Motor neuron (in vitro differentiated cells): ENCODE measurements around the gene FLRT2. TPM values are rescaled to one million over a fixed set of nuclear protein-coding genes. Genes with fewer than 3 reads are reported as not detected.

ENCODE experiments used
- ATAC-seq, 8 experiments: fragments of 200-7000 bp; cut with Tn5 transposase; replicated peaks in 6 of 8; 2 replicates each; pipeline ENCODE4 v1.8.0; 2021; ENCODE audit warnings: mild to moderate bottlenecking in 8 of 8, moderate library complexity in 8 of 8
- H3K27ac ChIP-seq, 2 donors: fragments of 250-450 bp; sonication (Bioruptor Pico); 2 replicates each; pipeline ENCODE4 v1.9.0; 2021; ENCODE audit warnings: antibody characterized with exemption in 2 of 2, mild to moderate bottlenecking in 2 of 2, moderate library complexity in 1 of 2
- H3K4me1 ChIP-seq, 2 donors: fragments of 250-450 bp; sonication (Bioruptor Pico); replicated peaks in 1 of 2; 2 replicates each; pipeline ENCODE4 v1.6.1; 2021; ENCODE audit warnings: antibody characterized with exemption in 2 of 2, mild to moderate bottlenecking in 2 of 2, moderate library complexity in 1 of 2
- H3K4me3 ChIP-seq, 5 donors: fragments of 250-450 bp; sonication (Bioruptor Pico); 2 replicates each; pipeline ENCODE4 v1.9.0; 2021; ENCODE audit warnings: antibody characterized with exemption in 5 of 5, mild to moderate bottlenecking in 5 of 5, moderate library complexity in 4 of 5
- WGBS, 10 experiments: fragments of 450-650 bp; shearing (Covaris generic); methylation state at CpG; one replicate each; pipeline ENCODE4 v1.0.0; 2022; 5-methylcytosine and 5-hydroxymethylcytosine counted together
- in situ Hi-C, 9 experiments: fragments of 400-800 bp; cut with MboI; loops; one replicate each; pipeline ENCODE4 v1.15.0; 2021; ENCODE audit warnings: low sequenced_read_pairs in 9 of 9, low pct_unique_long_range_greater_than_20kb in 2 of 9; ENCODE audit not compliant: unreplicated experiment in 9 of 9
- total RNA-seq, 8 experiments: library from RNA; unstranded; fragments of 300-600 nt; gene quantifications; 2 replicates each; pipeline versions ENCODE4 v1.2.3 to v1.2.4, GENCODE V29; 2022

The FLRT2 gene, protein sequence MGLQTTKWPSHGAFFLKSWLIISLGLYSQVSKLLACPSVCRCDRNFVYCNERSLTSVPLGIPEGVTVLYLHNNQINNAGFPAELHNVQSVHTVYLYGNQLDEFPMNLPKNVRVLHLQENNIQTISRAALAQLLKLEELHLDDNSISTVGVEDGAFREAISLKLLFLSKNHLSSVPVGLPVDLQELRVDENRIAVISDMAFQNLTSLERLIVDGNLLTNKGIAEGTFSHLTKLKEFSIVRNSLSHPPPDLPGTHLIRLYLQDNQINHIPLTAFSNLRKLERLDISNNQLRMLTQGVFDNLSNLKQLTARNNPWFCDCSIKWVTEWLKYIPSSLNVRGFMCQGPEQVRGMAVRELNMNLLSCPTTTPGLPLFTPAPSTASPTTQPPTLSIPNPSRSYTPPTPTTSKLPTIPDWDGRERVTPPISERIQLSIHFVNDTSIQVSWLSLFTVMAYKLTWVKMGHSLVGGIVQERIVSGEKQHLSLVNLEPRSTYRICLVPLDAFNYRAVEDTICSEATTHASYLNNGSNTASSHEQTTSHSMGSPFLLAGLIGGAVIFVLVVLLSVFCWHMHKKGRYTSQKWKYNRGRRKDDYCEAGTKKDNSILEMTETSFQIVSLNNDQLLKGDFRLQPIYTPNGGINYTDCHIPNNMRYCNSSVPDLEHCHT
- total RNA-seq = 100 to 1,000 TPM in 1 of 8 experiments, 10 to 100 TPM in 5, 1 to 10 TPM in 2; 2.6 to 164 (median 12.1) TPM

DNA sequence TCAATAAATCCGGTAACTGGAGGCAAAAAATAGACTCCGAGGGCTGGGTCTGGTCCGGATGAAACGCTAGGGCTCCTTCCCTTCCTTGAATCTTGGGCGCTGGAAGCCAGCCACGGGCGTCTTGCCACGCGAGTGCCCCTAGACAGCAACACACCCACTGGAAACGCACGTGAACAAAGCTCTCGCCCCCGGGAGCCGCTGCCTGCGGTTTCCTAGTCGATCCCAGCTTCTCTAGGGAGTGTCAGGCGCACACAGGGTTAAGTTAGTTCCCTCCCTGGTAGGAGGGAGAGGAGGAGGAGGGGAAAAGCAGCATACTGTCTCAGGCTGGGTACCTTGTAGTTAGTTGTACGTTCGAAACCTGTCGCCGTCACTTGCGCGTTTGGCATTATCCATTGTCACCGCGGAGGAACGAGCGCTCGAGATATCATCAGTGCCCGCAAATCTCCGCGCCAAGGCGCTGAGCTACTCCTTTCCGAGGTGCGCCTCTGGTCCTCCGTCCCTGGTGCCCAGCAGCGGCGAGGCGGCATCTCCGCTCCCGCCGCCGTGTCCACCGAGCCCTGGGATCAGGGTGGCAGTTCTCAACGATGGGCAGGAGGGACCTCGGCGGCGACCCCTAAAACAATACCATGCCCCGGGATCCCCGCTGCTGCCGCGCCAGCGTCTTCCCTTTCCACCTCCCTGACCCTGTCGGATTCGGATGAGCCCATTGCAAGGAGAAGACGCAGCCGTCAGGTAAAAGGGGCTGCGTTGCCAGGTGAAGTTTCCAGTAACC, at the start of gene FLRT2:
FLRT2 (plus strand) TSS at position 342 of the 772 bp plus-strand sequence. CDS start 91,371 bp downstream, outside the sequence.
- Histone ChIP-seq H3K4me3 (peak within 1 kb of the TSS; percentile 63 to 81 (median 66)), H3K4me1 (peaks cover 0 to 8% of the 10 kb centered on the region in 2 donors), H3K27ac (no peak within 1 kb of the TSS)
- ATAC-seq = peak in 2 of 8 experiments; percentile 1
- in situ Hi-C loops = loop anchor here in 2 of 9 experiments (10.0 to 25.0 kb wide), 2 partner anchors 115 to 532 kb away; no protein-coding TSS in a partner anchor
- 0 to 17% (median 1%) methylated on average over 1 to 23 of the region's 57 CpGs; no CpG with 5 or more reads in 1 of the 10 experiments for WGBS, 10 experiments

DNA sequence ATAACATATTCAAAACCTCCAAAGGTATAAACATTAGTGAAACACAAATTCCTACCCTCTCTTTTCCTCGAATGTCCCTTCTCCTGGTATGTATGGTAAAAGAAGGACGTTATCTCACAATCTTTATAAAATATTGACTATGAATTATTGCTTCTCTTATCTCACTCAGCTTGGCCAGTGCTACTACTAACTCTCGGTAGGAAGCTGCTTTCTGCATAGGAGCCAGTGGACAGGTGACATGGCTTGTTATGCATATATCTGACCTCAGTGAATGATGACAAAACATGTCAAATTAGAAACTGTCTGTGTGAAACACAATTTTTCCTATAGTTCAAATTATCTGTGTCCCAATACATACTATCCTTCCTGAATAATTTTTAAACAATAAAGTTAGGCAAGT, 48.5 kb upstream of the FLRT2 start:
- ATAC-seq = no peak
- in situ Hi-C loops = no loop called here
- Histone ChIP-seq H3K4me3 (no peak overlapping the region), H3K4me1 (no peaks in the 10 kb centered on the region), H3K27ac (no peak overlapping the region)
- WGBS, 10 experiments = 67 to 100% (median 89%) methylated on average over 1 to 3 of the region's 3 CpGs

DNA sequence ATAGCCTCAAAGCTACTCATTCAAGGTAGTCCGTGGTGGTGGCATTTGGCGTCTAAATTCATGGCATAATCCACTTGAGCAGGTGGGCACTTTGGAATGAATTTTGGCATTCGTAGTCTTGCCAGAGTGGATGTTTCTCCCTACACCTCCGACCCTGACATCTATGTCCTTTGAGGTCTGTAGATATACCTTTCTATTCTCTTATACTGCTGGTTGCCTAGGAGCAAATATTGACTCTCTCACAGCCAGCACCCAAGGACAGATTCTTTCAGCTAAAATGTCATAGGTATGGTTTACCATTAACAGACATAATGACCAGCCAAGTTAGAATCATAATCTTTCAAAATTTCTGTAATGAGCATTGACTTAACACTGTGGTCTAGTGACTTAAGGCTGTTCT, 47.4 kb upstream of the FLRT2 start:
- 40 to 100% (median 85%) methylated on average over 1 to 4 of the region's 4 CpGs; no CpG with 5 or more reads in 2 of the 10 experiments for WGBS, 10 experiments
- in situ Hi-C loops = no loop called here
- H3K4me1 ChIP-seq = no peaks in the 10 kb centered on the region
- no peak overlapping the region for H3K4me3 ChIP-seq
- no peak overlapping the region for H3K27ac ChIP-seq
- no peak for ATAC-seq

DNA sequence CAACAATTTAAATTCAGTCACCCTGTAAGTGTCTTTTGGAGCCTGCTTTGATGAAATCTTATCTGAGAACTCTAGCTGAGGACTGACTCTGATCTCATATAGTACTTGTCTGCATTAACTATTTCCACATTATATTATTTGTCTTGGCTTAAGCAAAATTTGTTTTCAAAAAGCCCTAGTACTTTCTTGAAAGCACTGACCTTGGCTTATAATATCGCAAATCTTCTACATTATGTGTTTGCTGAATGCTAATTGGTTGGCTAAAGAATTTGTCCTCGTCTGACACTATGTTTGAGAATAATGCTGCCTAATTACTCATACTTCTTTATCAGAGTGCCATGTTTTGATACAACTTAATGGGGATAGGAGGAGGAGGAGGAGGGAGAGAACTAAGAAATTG, 46.9 kb upstream of the FLRT2 start:
- 0 to 100% (median 60%) methylated on average over 1 to 2 of the region's 2 CpGs; no CpG with 5 or more reads in 1 of the 10 experiments for WGBS, 10 experiments

DNA sequence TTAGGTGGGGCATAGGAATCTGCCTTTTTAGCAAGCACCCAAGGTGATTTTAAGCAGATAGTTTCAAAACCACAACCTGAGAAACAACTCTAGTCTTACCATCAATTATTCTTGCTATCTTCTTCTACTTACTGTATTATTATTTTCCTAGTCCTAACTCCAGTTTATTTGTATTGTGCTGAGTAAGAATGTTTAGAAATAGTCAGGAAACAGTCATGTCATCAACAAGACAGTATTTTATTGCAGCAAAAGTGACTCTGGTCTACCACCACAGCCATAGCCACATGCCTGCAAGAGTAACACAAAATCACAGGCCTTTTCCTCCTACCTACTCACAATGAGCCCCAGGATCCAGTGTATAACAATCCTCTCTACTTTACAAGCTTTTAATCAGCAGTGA, 46.3 kb upstream of the FLRT2 start:
- no peaks in the 10 kb centered on the region for H3K4me1 ChIP-seq
- ATAC-seq = no peak
- no peak overlapping the region for H3K4me3 ChIP-seq
- H3K27ac ChIP-seq = no peak overlapping the region
- in situ Hi-C loops = no loop called here

More for the DNA sequence above, 46.9 kb upstream of the FLRT2 start:
- Histone ChIP-seq H3K27ac (no peak overlapping the region), H3K4me1 (no peaks in the 10 kb centered on the region), H3K4me3 (no peak overlapping the region)
- ATAC-seq = no peak
- in situ Hi-C loops = no loop called here

DNA sequence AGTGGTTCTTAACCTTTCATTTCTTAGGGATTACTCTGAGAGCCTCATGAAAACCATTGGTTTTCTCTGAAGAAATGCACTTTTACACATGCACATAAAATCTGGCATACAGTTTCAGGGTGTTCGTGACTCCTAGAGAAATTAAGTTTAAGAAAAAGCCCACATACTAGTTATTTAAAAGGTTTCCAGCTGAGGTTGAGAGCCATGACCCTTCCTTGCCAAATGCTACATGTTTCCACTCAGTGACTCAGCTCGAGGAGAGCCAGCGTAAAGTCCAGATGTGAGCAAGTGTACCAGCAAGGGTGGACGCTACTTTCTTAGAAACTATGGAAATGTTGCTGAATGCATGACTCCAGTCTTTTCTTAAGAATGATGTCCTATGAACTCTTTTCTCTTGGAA, 42.7 kb upstream of the FLRT2 start:
- ATAC-seq = peak in 2 of 8 experiments; percentile 89 to 98
- 9 to 100% (median 79%) methylated on average over 1 to 4 of the region's 4 CpGs; no CpG with 5 or more reads in 3 of the 10 experiments for WGBS, 10 experiments
- in situ Hi-C loops = no loop called here
- no peak overlapping the region for H3K27ac ChIP-seq
- no peak overlapping the region for H3K4me3 ChIP-seq
- H3K4me1 ChIP-seq = no peaks in the 10 kb centered on the region

DNA sequence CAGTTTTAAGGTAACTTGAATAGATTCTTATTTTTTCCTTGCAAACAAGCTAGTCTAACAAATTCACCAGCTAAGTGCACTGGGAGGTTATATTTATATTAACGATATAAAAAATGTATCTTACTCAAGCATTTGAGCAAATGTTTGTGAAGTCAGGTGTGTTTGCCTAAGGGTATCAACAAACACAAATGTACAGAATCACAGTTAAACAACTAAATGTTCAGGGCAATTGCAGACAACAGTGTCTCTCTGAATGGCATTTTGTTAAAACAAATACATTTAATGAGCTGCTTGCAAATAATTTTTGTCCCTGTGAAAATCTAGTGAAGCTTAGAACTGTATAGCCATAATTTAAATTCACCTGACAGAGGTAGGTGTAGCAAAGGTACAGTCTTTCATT, 28.2 kb upstream of the FLRT2 start:
- 100% methylated on average over 1 of the region's 1 CpG; no CpG with 5 or more reads in 1 of the 10 experiments for WGBS, 10 experiments
- H3K27ac ChIP-seq = no peak overlapping the region
- ATAC-seq = no peak
- H3K4me1 ChIP-seq = peaks cover 5 to 19% of the 10 kb centered on the region in 2 donors
- H3K4me3 ChIP-seq = no peak overlapping the region
- in situ Hi-C loops = loop anchor here in 1 of 9 experiments (25.0 kb wide), 1 partner anchor 289 kb away; no protein-coding TSS in a partner anchor

DNA sequence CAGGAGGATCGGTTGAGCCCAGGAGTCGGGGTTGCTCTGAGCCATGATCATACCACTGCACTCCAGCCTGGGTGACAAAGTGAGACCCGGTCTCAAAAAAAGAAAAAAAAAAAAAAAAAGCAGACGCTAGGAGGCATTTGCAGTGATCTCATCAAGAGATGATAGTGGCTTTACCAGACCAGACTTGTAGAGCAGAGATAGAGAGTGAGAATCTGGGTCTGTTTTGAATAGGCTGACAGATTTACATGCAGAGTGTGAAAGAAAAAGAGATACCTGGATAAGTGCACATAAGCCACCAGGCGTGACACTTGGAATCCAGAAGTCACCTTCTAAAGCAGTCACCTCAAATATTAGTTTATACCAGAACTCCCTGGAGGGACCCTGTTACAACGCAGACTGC, 21.1 kb upstream of the FLRT2 start:
- in situ Hi-C loops = loop anchor here in 1 of 9 experiments (25.0 kb wide), 1 partner anchor 297 kb away; no protein-coding TSS in a partner anchor
- WGBS, 10 experiments = 59 to 97% (median 90%) methylated on average over 3 to 6 of the region's 6 CpGs; no CpG with 5 or more reads in 1 of the 10 experiments

DNA sequence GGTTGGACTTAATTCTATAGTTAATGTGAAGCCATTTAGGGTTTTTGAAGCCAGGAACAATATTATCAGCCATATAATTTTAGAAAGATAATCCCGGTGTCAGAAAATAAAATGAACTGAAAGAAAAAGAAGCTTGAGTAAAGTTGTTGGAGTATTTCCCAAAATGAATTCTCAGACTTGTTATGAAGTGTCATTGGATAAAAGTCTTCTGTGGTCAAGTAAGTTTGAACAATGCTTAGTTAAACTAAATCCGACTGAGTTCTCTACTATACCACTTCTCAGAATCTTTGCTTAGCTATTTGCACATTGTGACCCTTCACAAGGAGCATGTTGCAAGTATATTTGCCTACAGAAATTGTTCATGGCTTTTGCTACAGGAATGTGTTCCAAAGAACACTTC, 17.5 kb upstream of the FLRT2 start:
- H3K4me3 ChIP-seq = no peak overlapping the region
- in situ Hi-C loops = loop anchor here in 1 of 9 experiments (25.0 kb wide), 1 partner anchor 300 kb away; no protein-coding TSS in a partner anchor
- H3K4me1 ChIP-seq = no peaks in the 10 kb centered on the region
- WGBS, 10 experiments = 10 to 100% (median 92%) methylated on average over 1 to 2 of the region's 2 CpGs; no CpG with 5 or more reads in 1 of the 10 experiments
- no peak for ATAC-seq
- no peak overlapping the region for H3K27ac ChIP-seq

More for the DNA sequence above, 21.1 kb upstream of the FLRT2 start:
- H3K4me1 ChIP-seq = no peaks in the 10 kb centered on the region
- H3K4me3 ChIP-seq = no peak overlapping the region
- ATAC-seq = peak in 1 of 8 experiments; percentile 25
- H3K27ac ChIP-seq = no peak overlapping the region

DNA sequence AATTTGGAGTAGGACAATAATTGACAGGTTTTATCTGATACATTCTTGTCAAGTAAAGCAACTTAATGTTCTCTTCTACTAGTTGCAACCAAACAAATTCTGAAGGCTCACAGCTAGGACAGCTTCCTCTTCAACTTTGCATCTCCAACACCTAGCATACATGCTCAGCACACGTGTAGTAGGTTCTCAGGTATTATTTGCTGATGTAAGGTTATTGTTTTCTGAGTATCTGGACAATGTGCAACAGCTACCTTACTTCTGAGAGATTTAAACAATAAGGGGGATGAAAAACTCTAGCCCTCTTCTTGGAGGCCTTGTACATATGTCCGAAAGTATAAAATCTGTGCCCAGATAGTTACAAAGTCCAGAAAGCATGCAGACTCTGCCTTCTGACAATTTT, 15.5 kb upstream of the FLRT2 start:
- Histone ChIP-seq H3K4me1 (no peaks in the 10 kb centered on the region), H3K27ac (no peak overlapping the region), H3K4me3 (no peak overlapping the region)
- in situ Hi-C loops = loop anchor here in 1 of 9 experiments (25.0 kb wide), 1 partner anchor 302 kb away; no protein-coding TSS in a partner anchor
- WGBS, 10 experiments = 80 to 100% (median 100%) methylated on average over 1 to 2 of the region's 2 CpGs; no CpG with 5 or more reads in 2 of the 10 experiments
- no peak for ATAC-seq

DNA sequence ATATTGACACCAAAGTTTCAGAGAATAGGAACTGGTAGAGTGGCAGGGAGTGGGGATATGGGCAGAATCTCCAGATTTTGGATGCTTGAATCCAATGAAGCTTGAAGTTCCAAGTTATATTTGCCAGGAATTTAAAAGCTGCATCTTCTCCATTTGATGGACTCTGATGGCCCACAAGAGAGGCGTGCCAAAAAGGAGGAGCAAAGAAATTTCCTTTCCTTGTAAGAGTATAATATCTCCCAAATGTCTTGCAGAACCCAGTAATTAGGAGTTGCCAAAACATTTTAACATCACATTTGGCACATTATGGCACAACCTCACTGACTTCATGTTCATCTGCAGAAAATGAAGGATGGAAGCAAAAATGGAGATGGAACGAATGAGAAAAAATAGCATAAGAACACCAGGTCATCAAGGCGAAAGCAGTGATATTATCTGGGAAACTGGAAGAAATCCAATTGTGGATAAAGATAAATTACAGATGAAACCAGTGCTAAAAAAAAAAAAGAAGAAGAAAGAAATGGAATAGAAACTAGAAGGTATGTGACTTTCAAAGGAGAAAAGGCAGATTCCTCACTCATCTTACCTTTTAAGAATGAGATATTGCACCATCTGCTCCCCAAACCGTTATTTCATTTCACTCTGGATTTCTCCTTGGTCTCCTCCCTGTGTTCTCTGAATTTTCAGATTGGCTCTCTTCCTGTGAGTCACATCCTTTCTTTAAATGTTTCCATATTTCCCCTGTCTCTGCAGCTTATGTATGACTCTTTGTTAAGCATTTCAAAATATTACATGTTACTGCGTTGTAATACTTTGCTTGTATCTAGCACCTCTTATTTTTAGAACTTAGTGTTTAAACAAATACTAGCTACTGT, 13.5 kb upstream of the FLRT2 start:
- WGBS, 10 experiments = 0 to 95% (median 86%) methylated on average over 3 to 5 of the region's 5 CpGs
- Histone ChIP-seq H3K27ac (no peak overlapping the region), H3K4me3 (no peak overlapping the region), H3K4me1 (no peaks in the 10 kb centered on the region)
- in situ Hi-C loops = loop anchor here in 1 of 9 experiments (25.0 kb wide), 1 partner anchor 304 kb away; no protein-coding TSS in a partner anchor
- ATAC-seq = peak in 3 of 8 experiments; percentile 49 to 99 (median 98)
